Heart left ventricle (tissue), 16 donors: ENCODE results near the gene ARL3. TPM values are rescaled to one million over a fixed set of nuclear protein-coding genes. Genes with fewer than 3 reads are reported as not detected.

ENCODE experiments used
- ATAC-seq, 4 donors: fragments of 200-7000 bp; cut with Tn5 transposase; one replicate each; pipeline ENCODE4 v1.9.1; 2020 to 2022; ENCODE audit warnings: moderate library complexity in 4 of 4, mild to moderate bottlenecking in 3 of 4, moderate number of reproducible peaks in 1 of 4
- DNase-seq, 5 donors: peaks; one replicate each; pipeline ENCODE4 v3.0.0-alpha.2; 2020
- H3K27ac ChIP-seq, 12 donors: fragments of 200-600 bp; sonication (generic) in 4 of 12; one replicate each; pipeline versions ENCODE4 v1.5.0 to v1.8.0; 2016 to 2022; ENCODE audit warnings: mild to moderate bottlenecking in 2 of 12
- H3K27me3 ChIP-seq, 9 donors: fragments of 200-600 bp; sonication (generic) in 2 of 9; one replicate each; pipeline versions ENCODE4 v1.5.1 to v1.8.0; 2016 to 2022; ENCODE audit warnings: mild to moderate bottlenecking in 3 of 9
- H3K36me3 ChIP-seq, 9 donors: fragments of 200-600 bp; sonication (generic) in 2 of 9; one replicate each; pipeline versions ENCODE4 v1.5.0 to v1.8.0; 2018 to 2022; ENCODE audit warnings: mild to moderate bottlenecking in 2 of 9
- H3K4me1 ChIP-seq, 12 donors: fragments of 200-600 bp; sonication (generic) in 4 of 12; one replicate each; pipeline versions ENCODE4 v1.5.0 to v1.8.0; 2016 to 2022; ENCODE audit warnings: mild to moderate bottlenecking in 3 of 12
- H3K4me3 ChIP-seq, 12 donors: fragments of 200-600 bp; sonication (generic) in 4 of 12; one replicate each; pipeline versions ENCODE4 v1.5.0 to v1.8.0; 2017 to 2022; ENCODE audit warnings: mild to moderate bottlenecking in 9 of 12, moderate library complexity in 4 of 12
- H3K9me3 ChIP-seq, 12 donors: fragments of 200-600 bp; sonication (generic) in 4 of 12; one replicate each; pipeline versions ENCODE4 v1.5.0 to v1.8.0; 2016 to 2022; ENCODE audit warnings: mild to moderate bottlenecking in 1 of 12
- POLR2A ChIP-seq, 2 donors: fragments of 450-650 bp; IDR thresholded peaks; one replicate each; pipeline ENCODE4 v1.6.1; 2017; ENCODE audit warnings: antibody characterized with exemption in 2 of 2, mild to moderate bottlenecking in 2 of 2, moderate library complexity in 2 of 2
- WGBS, 4 donors: extraction: QIAGEN DNeasy Blood & Tissue Kit in 2 of 4; methylation state at CpG; one replicate each; pipeline versions ENCODE4 v1.1.5 to v1.1.7; 2013 to 2018; 5-methylcytosine and 5-hydroxymethylcytosine counted together
- intact Hi-C, 10 donors: fragments of 100-400 bp; cut with DNase I; formaldehyde crosslinking; loops; one replicate each; pipeline versions ENCODE4 v1.11.1 to v1.14.2; 2022
- polyA plus RNA-seq, 2 donors: library from polyadenylated mRNA; stranded (reverse); fragments of 200-250 nt; gene quantifications; one replicate each; pipeline ENCODE4 v1.2.3, GENCODE V29; 2013
- total RNA-seq, 9 donors: library from RNA; depleted of rRNA in 2 of 9; stranded (reverse); fragments of >200 nt in 2 of 9; fragmentation: NEBNext Ultra II Directional in 3 of 9; extraction: Animal tissue kit (Norgen Biotek cat#: 25700) in 3 of 9; gene quantifications; one replicate each; pipeline versions ENCODE4 v1.1.0 to v1.2.4, GENCODE V29; 2016 to 2023
- TF ChIP-seq, protein P1 (sequence below), 12 donors: fragments of 200-600 bp; sonication (generic) in 4 of 12; IDR thresholded peaks; one replicate each; pipeline versions ENCODE4 v1.5.0 to v1.8.0; 2018 to 2022; ENCODE audit warnings: antibody characterized with exemption in 12 of 12, mild to moderate bottlenecking in 5 of 12
- donor health status: ischemic (EF 13 %, LVEDD 7.1; RV severe dilation, severe dysfunction).
- donor health status: healthy with polysubstance abuse.
- donor health status: DM: no; HTN: yes; CAD: no.
- donor health status: DM: no; HTN: no; CAD: no.
- donor health status: ischemic (EF 25% LVEDD 6.9; RV normal size, moderate dysfunction).
- donor health status: ischemic (EF 25% LVEDD 5.7; RV mildly dilated, moderate dysfunction).
- donor health status: healthy.
- donor health status: DM: yes; HTN: yes; CAD: no.
- donor health status: ischemic (EF 35%, LVEDD 5.7; RV mildly dilated, moderate dysfunction).
- donor health status: nonischemic (EF 11% LVEDD 7.7; RV severe dilation, severe dysfunction).
- donor health status: DM: yes; HTN: yes; CAD: no.
- donor health status: PGD.
- donor health status: ischemic (EF 29% LVEDD 5.4; RV normal size, mild dysfunction).
- donor health status: nonischemic (EF 23%, LVEDD 6.1; RV moderate dilation, normal function).

Gene ARL3
- total and polyA plus RNA-seq, 11 donors = 5.8 to 19.3 (median 12.6) TPM

DNA sequence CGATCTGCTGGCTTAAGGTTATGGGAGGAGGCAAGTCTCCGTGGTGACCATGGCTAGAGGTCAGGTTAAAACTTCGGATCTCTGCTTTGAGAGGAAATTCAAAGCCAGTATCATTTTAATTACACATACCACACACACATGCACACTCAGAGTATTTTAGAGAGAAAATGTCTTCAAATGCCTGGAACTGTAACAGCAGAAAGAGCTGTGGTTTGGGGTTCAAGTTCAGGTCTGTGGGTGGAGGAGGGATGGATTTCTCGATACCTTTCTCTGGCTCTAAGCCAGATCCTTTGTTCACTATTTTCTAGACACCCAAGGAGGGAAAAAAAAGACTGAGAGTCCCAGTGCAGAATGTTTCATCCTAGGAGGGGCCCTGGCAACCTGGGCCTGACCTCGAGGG is 32.5 kb downstream of the ARL3 start:
- ATAC-seq = no peak
- H3K27me3 ChIP-seq = no peaks in the 10 kb centered on the region
- no peak overlapping the region for H3K27ac ChIP-seq
- 78 to 96% (median 87%) methylated on average over 5 of the region's 5 CpGs for WGBS, 4 donors
- H3K9me3 ChIP-seq = no peaks in the 10 kb centered on the region
- intact Hi-C loops = no loop called here
- no peak for DNase-seq
- TF ChIP-seq, protein P1, sequence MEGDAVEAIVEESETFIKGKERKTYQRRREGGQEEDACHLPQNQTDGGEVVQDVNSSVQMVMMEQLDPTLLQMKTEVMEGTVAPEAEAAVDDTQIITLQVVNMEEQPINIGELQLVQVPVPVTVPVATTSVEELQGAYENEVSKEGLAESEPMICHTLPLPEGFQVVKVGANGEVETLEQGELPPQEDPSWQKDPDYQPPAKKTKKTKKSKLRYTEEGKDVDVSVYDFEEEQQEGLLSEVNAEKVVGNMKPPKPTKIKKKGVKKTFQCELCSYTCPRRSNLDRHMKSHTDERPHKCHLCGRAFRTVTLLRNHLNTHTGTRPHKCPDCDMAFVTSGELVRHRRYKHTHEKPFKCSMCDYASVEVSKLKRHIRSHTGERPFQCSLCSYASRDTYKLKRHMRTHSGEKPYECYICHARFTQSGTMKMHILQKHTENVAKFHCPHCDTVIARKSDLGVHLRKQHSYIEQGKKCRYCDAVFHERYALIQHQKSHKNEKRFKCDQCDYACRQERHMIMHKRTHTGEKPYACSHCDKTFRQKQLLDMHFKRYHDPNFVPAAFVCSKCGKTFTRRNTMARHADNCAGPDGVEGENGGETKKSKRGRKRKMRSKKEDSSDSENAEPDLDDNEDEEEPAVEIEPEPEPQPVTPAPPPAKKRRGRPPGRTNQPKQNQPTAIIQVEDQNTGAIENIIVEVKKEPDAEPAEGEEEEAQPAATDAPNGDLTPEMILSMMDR (IDR thresholded peaks at IDR 0.05) = no peak
- TF ChIP-seq POLR2A (IDR thresholded peaks at IDR 0.05) = no peak
- H3K36me3 ChIP-seq = peaks cover 0 to 38% (median 19%) of the 10 kb centered on the region in 9 donors
- H3K4me1 ChIP-seq = peaks cover 0 to 30% (median 27%) of the 10 kb centered on the region in 12 donors
- no peak overlapping the region for H3K4me3 ChIP-seq

- ATAC-seq (no peak), DNase-seq (no peak)
- peak overlapping the region in 5 of 12 donors; percentile 53 to 71 (median 60) for H3K27ac ChIP-seq
- peaks cover 9 to 51% (median 44%) of the 10 kb centered on the region in 12 donors for H3K4me1 ChIP-seq
- H3K9me3 ChIP-seq = no peaks in the 10 kb centered on the region
- peaks cover 0 to 25% (median 10%) of the 10 kb centered on the region in 9 donors for H3K36me3 ChIP-seq
- H3K27me3 ChIP-seq = no peaks in the 10 kb centered on the region
- WGBS, 4 donors = 91 to 99% (median 95%) methylated on average over 4 of the region's 4 CpGs
- H3K4me3 ChIP-seq = no peak overlapping the region
- TF ChIP-seq POLR2A (IDR thresholded peaks at IDR 0.05) = no peak
- TF ChIP-seq, protein P1 (IDR thresholded peaks at IDR 0.05) = no peak
- intact Hi-C loops = loop anchor here in 4 of 10 donors (5.0 kb wide), 1 partner anchor 33 kb away; the partner anchor contains the start of genes ARL3 (in 4 of the 4) and SFXN2 (in 4 of the 4)
Measured at GRCh38 chr10:102679596-102679995, 34.6 kb downstream of the ARL3 start.

- ATAC-seq = peak; percentile 54 to 71 (median 71)
- peaks cover 9 to 58% (median 51%) of the 10 kb centered on the region in 12 donors for H3K4me1 ChIP-seq
- no peaks in the 10 kb centered on the region for H3K27me3 ChIP-seq
- H3K4me3 ChIP-seq = peak overlapping the region in 3 of 12 donors; percentile 18 to 24 (median 21)
- H3K9me3 ChIP-seq = no peaks in the 10 kb centered on the region
- no peak for TF ChIP-seq POLR2A (IDR thresholded peaks at IDR 0.05)
- TF ChIP-seq, protein P1 (IDR thresholded peaks at IDR 0.05) = peak; percentile 42 to 76 (median 70)
- peak overlapping the region in 10 of 12 donors; percentile 0 to 71 (median 54) for H3K27ac ChIP-seq
- 13 to 20% (median 14%) methylated on average over 9 of the region's 9 CpGs for WGBS, 4 donors
- peak; percentile 70 to 85 (median 77) for DNase-seq
- H3K36me3 ChIP-seq = peaks cover 0 to 18% (median 5%) of the 10 kb centered on the region in 9 donors
- intact Hi-C loops = loop anchor here in 4 of 10 donors (5.0 kb wide), 1 partner anchor 33 kb away; the partner anchor contains the start of genes ARL3 (in 4 of the 4) and SFXN2 (in 4 of the 4)
Measured at GRCh38 chr10:102678842-102679289, 35.3 kb downstream of the ARL3 start.

DNA sequence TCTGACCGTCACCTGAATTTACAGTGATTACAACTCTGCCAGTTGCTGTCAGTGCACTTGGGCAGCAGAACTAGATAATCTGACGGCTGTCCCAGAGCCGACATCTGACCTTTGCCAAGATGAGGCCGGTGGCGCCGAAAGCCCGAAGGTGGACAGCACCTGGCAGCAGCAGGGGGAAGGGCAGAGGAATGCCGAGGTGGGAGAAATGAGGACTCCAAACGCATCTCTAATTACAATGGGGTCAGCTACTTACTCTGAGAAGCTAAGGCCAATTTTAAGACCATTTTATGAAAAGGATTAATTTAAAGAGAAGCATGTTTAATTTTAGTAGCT is 36.2 kb downstream of the ARL3 start:
- Histone ChIP-seq H3K4me3 (no peak overlapping the region), H3K4me1 (peaks cover 11 to 67% (median 58%) of the 10 kb centered on the region in 12 donors), H3K27me3 (no peaks in the 10 kb centered on the region), H3K36me3 (peaks cover 0 to 15% (median 4%) of the 10 kb centered on the region in 9 donors), H3K27ac (peak overlapping the region in 10 of 12 donors; percentile 0 to 90 (median 62)), H3K9me3 (no peaks in the 10 kb centered on the region)
- intact Hi-C loops = loop anchor here in 4 of 10 donors (5.0 kb wide), 1 partner anchor 34 kb away; the partner anchor contains the start of genes ARL3 (in 4 of the 4) and SFXN2 (in 4 of the 4)
- TF ChIP-seq, protein P1 (IDR thresholded peaks at IDR 0.05) = no peak
- TF ChIP-seq POLR2A (IDR thresholded peaks at IDR 0.05) = no peak
- no peak for DNase-seq
- 48 to 65% (median 56%) methylated on average over 9 of the region's 9 CpGs for WGBS, 4 donors
- no peak for ATAC-seq
